ENCODE measurements around the gene CHRNA9.

GRCh38 chr4:40330536-40330935, 4.6 kb upstream of the CHRNA9 start:
- TF ChIP-seq NFYB (CRISPR knock-in tag; conservative IDR thresholded peaks at IDR 0.05; ENCODE audit: low read depth) (no peak), MLX (CRISPR knock-in tag; IDR thresholded peaks at IDR 0.05) (no peak), JUN (CRISPR knock-in tag; IDR thresholded peaks at IDR 0.05) (no peak), CTCF (IDR thresholded peaks at IDR 0.05) (no peak), ZNF671 (CRISPR knock-in tag; IDR thresholded peaks at IDR 0.05) (no peak), MYBL2 (CRISPR knock-in tag; IDR thresholded peaks at IDR 0.05) (no peak), STAT6 (CRISPR knock-in tag; conservative IDR thresholded peaks at IDR 0.05; ENCODE audit: low read depth) (no peak), TEAD4 (CRISPR knock-in tag; IDR thresholded peaks at IDR 0.05) (no peak)

All from WTC11 (cell line).